HEK293 (cell line): ENCODE results near the gene PRKCA.

ENCODE experiments used
- ZBTB7A ChIP-seq: fragments of 450-650 bp; formaldehyde crosslinking; IDR thresholded peaks from 2 replicates; pipeline ENCODE4 v1.5.1; 2016; ENCODE audit warnings: low read depth, missing biosample characterization, missing genetic modification characterization
- ZNF157 ChIP-seq: fragments of 450-650 bp; formaldehyde crosslinking; IDR thresholded peaks from 2 replicates; pipeline ENCODE4 v1.5.1; 2016; ENCODE audit warnings: missing biosample characterization, missing genetic modification characterization
- ZNF335 ChIP-seq: fragments of 450-650 bp; formaldehyde crosslinking; conservative IDR thresholded peaks from 2 replicates; pipeline ENCODE4 v1.5.1; 2016; ENCODE audit warnings: missing biosample characterization, missing genetic modification characterization
- TF ChIP-seq, protein P1 (sequence below): fragments of 450-650 bp; formaldehyde crosslinking; IDR thresholded peaks from 2 replicates; pipeline ENCODE4 v1.5.1; 2016; ENCODE audit warnings: missing biosample characterization, missing genetic modification characterization

DNA sequence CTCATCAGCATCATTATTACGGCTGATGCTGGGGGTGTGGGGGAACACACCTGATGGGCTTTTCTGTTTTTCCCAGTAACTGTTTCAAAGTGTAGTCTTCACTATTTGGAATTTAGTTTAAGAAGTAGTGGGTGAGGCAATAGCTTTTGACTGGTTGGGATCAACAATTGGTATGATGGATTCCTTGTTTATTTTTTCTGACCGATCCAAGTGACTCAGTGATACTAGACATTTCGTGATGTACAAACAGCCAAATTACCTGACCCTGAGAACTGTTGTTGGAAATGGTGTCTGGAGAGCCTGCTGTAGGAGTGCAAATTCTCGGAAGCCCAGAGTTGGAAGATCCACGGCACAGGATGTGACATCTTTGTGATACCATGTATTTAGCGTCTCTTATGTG lies 204.2 kb downstream of the PRKCA start:
- TF ChIP-seq ZNF335 (tag by site-specific recombination) (no peak), ZNF157 (tag by site-specific recombination) (no peak), ZBTB7A (tag by site-specific recombination) (no peak)
- TF ChIP-seq, protein P1, sequence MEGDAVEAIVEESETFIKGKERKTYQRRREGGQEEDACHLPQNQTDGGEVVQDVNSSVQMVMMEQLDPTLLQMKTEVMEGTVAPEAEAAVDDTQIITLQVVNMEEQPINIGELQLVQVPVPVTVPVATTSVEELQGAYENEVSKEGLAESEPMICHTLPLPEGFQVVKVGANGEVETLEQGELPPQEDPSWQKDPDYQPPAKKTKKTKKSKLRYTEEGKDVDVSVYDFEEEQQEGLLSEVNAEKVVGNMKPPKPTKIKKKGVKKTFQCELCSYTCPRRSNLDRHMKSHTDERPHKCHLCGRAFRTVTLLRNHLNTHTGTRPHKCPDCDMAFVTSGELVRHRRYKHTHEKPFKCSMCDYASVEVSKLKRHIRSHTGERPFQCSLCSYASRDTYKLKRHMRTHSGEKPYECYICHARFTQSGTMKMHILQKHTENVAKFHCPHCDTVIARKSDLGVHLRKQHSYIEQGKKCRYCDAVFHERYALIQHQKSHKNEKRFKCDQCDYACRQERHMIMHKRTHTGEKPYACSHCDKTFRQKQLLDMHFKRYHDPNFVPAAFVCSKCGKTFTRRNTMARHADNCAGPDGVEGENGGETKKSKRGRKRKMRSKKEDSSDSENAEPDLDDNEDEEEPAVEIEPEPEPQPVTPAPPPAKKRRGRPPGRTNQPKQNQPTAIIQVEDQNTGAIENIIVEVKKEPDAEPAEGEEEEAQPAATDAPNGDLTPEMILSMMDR (tag by site-specific recombination) = no peak
